Tibial nerve (tissue), 4 donors: ENCODE results near the gene FRZB.

Source experiments
- CTCF ChIP-seq, 5 experiments: fragments of 200-600 bp in 3 of 5; fragments of 450-650 bp in 2 of 5; sonication (generic) in 3 of 5; IDR thresholded peaks; one replicate each; pipeline ENCODE4 v1.5.1; 2016 to 2019; ENCODE audit warnings: antibody characterized with exemption in 5 of 5, mild to moderate bottlenecking in 3 of 5, moderate library complexity in 2 of 5
- EP300 ChIP-seq, 2 donors: sonication (generic); formaldehyde crosslinking; IDR thresholded peaks; one replicate each; pipeline ENCODE4 v1.6.1; 2017; ENCODE audit warnings: antibody characterized with exemption in 2 of 2, mild to moderate bottlenecking in 1 of 2
- POLR2A ChIP-seq, 2 donors: fragments of 450-650 bp; IDR thresholded peaks; one replicate each; pipeline ENCODE4 v1.6.1; 2017; ENCODE audit warnings: antibody characterized with exemption in 2 of 2, mild to moderate bottlenecking in 2 of 2, moderate library complexity in 2 of 2

- no peak for TF ChIP-seq POLR2A (IDR thresholded peaks at IDR 0.05)
- no peak for TF ChIP-seq CTCF (IDR thresholded peaks at IDR 0.05)
- no peak for TF ChIP-seq EP300 (IDR thresholded peaks at IDR 0.05)
These were observed 14.3 kb downstream of the FRZB start for GRCh38 chr2:182852090-182852489.
